Fibroblast of lung (primary cell): ENCODE data around the gene LRIT2. TPM values are rescaled to one million over a fixed set of nuclear protein-coding genes. Genes with fewer than 3 reads are reported as not detected.

Source experiments
- DNase-seq, 2 donors: peaks; one replicate each; pipeline versions ENCODE4 v3.0.0 to v3.0.0-alpha.2; 2010; ENCODE audit warnings: low read depth in 2 of 2
- H2AFZ ChIP-seq: 2 replicates; pipeline ENCODE4 v1.5.1; 2012; ENCODE audit warnings: low read length, control low read depth, inconsistent platforms
- H3K27ac ChIP-seq: 2 replicates; pipeline ENCODE4 v1.5.1; 2011; ENCODE audit warnings: low read length, control low read depth; ENCODE audit not compliant: insufficient read depth
- H3K27me3 ChIP-seq: 2 replicates; pipeline ENCODE4 v1.5.1; 2011; ENCODE audit warnings: mild to moderate bottlenecking, low read length; ENCODE audit not compliant: control insufficient read depth, insufficient read depth
- H3K36me3 ChIP-seq: 2 replicates; pipeline ENCODE4 v1.5.1; 2011; ENCODE audit warnings: low read length; ENCODE audit not compliant: control insufficient read depth, insufficient read depth
- H3K4me1 ChIP-seq: 2 replicates; pipeline ENCODE4 v1.5.1; 2011; ENCODE audit warnings: low read length; ENCODE audit not compliant: control insufficient read depth, insufficient read depth; ENCODE audit errors: extremely low read depth
- H3K4me2 ChIP-seq: 2 replicates; pipeline ENCODE4 v1.5.1; 2011; ENCODE audit warnings: low read length, control low read depth; ENCODE audit not compliant: insufficient read depth; ENCODE audit errors: extremely low read depth
- H3K4me3 ChIP-seq, 4 experiments: fragments of 200-600 bp in 1 of 4; sonication (generic) in 1 of 4; replicated peaks in 1 of 4; 2 replicates each; pipeline ENCODE4 v1.5.1; 2011 to 2016; ENCODE audit warnings: low read length in 4 of 4, low read depth in 3 of 4, mild to moderate bottlenecking in 3 of 4, control low read depth in 2 of 4, inconsistent platforms in 1 of 4, mixed read lengths in 1 of 4; ENCODE audit not compliant: insufficient read depth in 1 of 4; ENCODE audit errors: control extremely low read depth in 1 of 4
- H3K79me2 ChIP-seq: 2 replicates; pipeline ENCODE4 v1.5.1; 2012; ENCODE audit warnings: mild to moderate bottlenecking, low read length, inconsistent platforms; ENCODE audit not compliant: control insufficient read depth, insufficient read depth
- H3K9ac ChIP-seq: 2 replicates; pipeline ENCODE4 v1.5.1; 2011; ENCODE audit warnings: mild to moderate bottlenecking, low read length, control low read depth; ENCODE audit not compliant: insufficient read depth
- H3K9me3 ChIP-seq: 2 replicates; pipeline ENCODE4 v1.5.1; 2012; ENCODE audit warnings: low read depth, low read length; ENCODE audit not compliant: control insufficient read depth, insufficient read depth
- H4K20me1 ChIP-seq: 2 replicates; pipeline ENCODE4 v1.5.1; 2011; ENCODE audit warnings: low read length; ENCODE audit not compliant: control insufficient read depth, insufficient read depth; ENCODE audit errors: extremely low read depth
- EZH2 ChIP-seq: IDR thresholded peaks from 2 replicates; pipeline ENCODE4 v1.5.1; 2012; ENCODE audit warnings: low read length, control low read depth, mild to moderate bottlenecking; ENCODE audit errors: missing control alignments
- polyA plus RNA-seq, 2 donors: library from polyadenylated mRNA; depleted of rRNA in 1 of 2; stranded (reverse) in 1 of 2; unstranded in 1 of 2; fragments of >200 nt; gene quantifications; 2 replicates each; pipeline ENCODE4 v1.2.1, GENCODE V29; 2011 to 2012; ENCODE audit warnings: missing spikeins in 1 of 2
- total RNA-seq: library from RNA; depleted of rRNA; stranded (reverse); fragments of >200 nt; gene quantifications from 2 replicates; pipeline ENCODE4 v1.2.1, GENCODE V29; 2014
- TF ChIP-seq, protein P1 (sequence below), 2 donors: IDR thresholded peaks in 1 of 2; conservative IDR thresholded peaks in 1 of 2; 1 replicate in 1 of 2; 2 replicates in 1 of 2; pipeline ENCODE4 v1.5.1; 2011 to 2012; ENCODE audit warnings: low read length in 2 of 2, control low read depth in 1 of 2, inconsistent platforms in 1 of 2, low read depth in 1 of 2, mild to moderate bottlenecking in 1 of 2

Gene LRIT2
- total and polyA plus RNA-seq, 2 donors (not counting 1 experiment from before 2014, with no cell fraction given): not detected

DNA sequence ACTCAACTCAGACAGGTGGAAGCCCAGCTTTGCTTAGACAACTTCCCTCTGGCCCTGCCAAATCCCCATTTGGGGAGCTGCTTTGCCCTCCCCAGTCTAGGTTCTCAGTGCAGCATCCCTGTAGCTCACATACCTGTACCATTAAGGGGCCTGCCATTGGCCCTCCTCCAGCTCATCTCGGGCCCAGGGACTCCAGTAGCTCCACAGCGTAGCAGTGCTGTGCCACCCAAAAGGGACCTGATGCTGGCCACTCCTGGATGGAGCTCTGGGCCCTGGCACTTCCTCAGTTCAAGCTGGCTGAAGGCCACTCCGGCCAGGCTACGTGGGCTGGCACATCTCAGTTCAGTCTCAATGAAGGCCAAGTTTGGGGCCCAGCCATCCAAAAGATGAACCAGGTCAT, 8.6 kb upstream of the LRIT2 start:
- TF ChIP-seq EZH2: no peak
- TF ChIP-seq, protein P1, sequence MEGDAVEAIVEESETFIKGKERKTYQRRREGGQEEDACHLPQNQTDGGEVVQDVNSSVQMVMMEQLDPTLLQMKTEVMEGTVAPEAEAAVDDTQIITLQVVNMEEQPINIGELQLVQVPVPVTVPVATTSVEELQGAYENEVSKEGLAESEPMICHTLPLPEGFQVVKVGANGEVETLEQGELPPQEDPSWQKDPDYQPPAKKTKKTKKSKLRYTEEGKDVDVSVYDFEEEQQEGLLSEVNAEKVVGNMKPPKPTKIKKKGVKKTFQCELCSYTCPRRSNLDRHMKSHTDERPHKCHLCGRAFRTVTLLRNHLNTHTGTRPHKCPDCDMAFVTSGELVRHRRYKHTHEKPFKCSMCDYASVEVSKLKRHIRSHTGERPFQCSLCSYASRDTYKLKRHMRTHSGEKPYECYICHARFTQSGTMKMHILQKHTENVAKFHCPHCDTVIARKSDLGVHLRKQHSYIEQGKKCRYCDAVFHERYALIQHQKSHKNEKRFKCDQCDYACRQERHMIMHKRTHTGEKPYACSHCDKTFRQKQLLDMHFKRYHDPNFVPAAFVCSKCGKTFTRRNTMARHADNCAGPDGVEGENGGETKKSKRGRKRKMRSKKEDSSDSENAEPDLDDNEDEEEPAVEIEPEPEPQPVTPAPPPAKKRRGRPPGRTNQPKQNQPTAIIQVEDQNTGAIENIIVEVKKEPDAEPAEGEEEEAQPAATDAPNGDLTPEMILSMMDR (conservative IDR thresholded peaks at IDR 0.05 in 1 of 2, IDR thresholded peaks at IDR 0.05 in 1 of 2; ENCODE audit: low read depth in 1 of 2, low read length in 2 of 2): no peak
- H3K79me2 ChIP-seq: no peaks in the 10 kb centered on the region
- H3K36me3 ChIP-seq: no peaks in the 10 kb centered on the region
- no peak overlapping the region for H3K9ac ChIP-seq
- H2AFZ ChIP-seq: no peak overlapping the region
- H3K9me3 ChIP-seq: no peaks in the 10 kb centered on the region
- no peaks in the 10 kb centered on the region for H4K20me1 ChIP-seq
- DNase-seq: no peak
- no peak overlapping the region for H3K4me2 ChIP-seq
- H3K4me1 ChIP-seq: no peaks in the 10 kb centered on the region
- no peak overlapping the region for H3K27ac ChIP-seq
- H3K27me3 ChIP-seq: no peaks in the 10 kb centered on the region
- no peak overlapping the region for H3K4me3 ChIP-seq

DNA sequence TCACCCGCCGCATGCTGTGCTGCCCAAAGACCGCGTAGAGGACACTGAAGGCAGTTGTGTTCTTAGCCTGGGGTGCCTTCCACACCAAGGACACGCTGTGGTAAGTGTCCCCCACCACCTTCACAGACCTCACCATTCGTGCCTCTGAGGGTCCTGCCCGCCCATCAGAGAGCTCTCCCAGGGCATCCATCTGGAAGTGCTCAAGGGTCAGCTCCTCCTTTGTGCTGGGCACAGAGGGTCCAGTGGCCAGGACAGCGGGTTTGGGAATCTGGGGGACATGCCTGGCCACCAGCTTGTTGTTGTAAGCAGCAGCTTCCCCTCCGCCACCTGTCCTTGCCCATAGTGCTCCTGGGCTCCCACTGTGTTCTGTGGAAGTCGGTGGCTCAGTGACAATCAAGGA, 7.0 kb upstream of the LRIT2 start:
- Histone ChIP-seq H3K9me3 (no peaks in the 10 kb centered on the region), H3K27ac (no peak overlapping the region), H3K4me1 (no peaks in the 10 kb centered on the region), H3K79me2 (no peaks in the 10 kb centered on the region), H2AFZ (no peak overlapping the region), H3K36me3 (no peaks in the 10 kb centered on the region), H4K20me1 (no peaks in the 10 kb centered on the region), H3K4me3 (no peak overlapping the region), H3K4me2 (no peak overlapping the region), H3K9ac (no peak overlapping the region), H3K27me3 (no peaks in the 10 kb centered on the region)
- no peak for TF ChIP-seq EZH2
- TF ChIP-seq, protein P1 (conservative IDR thresholded peaks at IDR 0.05 in 1 of 2, IDR thresholded peaks at IDR 0.05 in 1 of 2; ENCODE audit: low read depth in 1 of 2, low read length in 2 of 2): no peak
- no peak for DNase-seq

DNA sequence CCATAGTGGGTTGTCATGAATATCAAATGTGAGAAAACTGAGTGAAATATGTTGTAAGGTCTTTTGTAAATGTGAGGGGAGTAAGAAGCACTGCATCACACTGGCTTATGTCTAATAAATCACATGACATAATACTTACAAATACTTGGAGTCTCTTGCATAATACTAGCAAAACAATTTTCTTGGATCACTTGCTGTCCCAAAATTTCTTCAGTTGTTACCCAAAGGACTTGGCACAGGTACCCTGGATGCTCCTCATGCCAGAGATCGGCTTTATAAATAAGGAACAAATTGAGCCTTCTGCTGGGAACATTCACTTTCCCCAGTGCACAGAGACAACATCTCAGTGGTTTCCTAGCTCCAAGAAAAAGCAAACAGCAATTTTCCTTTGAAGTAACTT, 5.0 kb upstream of the LRIT2 start:
- no peaks in the 10 kb centered on the region for H3K9me3 ChIP-seq
- TF ChIP-seq, protein P1 (conservative IDR thresholded peaks at IDR 0.05 in 1 of 2, IDR thresholded peaks at IDR 0.05 in 1 of 2; ENCODE audit: low read depth in 1 of 2, low read length in 2 of 2): no peak
- TF ChIP-seq EZH2: no peak
- no peak overlapping the region for H3K4me2 ChIP-seq
- no peaks in the 10 kb centered on the region for H4K20me1 ChIP-seq
- H3K4me3 ChIP-seq: no peak overlapping the region
- H3K9ac ChIP-seq: no peak overlapping the region
- H3K27ac ChIP-seq: no peak overlapping the region
- no peaks in the 10 kb centered on the region for H3K27me3 ChIP-seq
- no peak overlapping the region for H2AFZ ChIP-seq
- H3K36me3 ChIP-seq: no peaks in the 10 kb centered on the region
- H3K79me2 ChIP-seq: no peaks in the 10 kb centered on the region
- H3K4me1 ChIP-seq: no peaks in the 10 kb centered on the region
- no peak for DNase-seq
